ENCODE data around the gene HSP90B1.

HSP90B1 gene

DNA sequence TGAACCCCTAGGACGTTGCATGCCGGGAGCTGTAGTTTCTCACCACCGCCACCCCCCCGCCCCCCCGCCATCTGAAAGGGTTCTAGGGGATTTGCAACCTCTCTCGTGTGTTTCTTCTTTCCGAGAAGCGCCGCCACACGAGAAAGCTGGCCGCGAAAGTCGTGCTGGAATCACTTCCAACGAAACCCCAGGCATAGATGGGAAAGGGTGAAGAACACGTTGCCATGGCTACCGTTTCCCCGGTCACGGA lies 501 bp upstream of the HSP90B1 start:
- DNase-seq (ENCODE audit: low read depth) = no peak

DNA sequence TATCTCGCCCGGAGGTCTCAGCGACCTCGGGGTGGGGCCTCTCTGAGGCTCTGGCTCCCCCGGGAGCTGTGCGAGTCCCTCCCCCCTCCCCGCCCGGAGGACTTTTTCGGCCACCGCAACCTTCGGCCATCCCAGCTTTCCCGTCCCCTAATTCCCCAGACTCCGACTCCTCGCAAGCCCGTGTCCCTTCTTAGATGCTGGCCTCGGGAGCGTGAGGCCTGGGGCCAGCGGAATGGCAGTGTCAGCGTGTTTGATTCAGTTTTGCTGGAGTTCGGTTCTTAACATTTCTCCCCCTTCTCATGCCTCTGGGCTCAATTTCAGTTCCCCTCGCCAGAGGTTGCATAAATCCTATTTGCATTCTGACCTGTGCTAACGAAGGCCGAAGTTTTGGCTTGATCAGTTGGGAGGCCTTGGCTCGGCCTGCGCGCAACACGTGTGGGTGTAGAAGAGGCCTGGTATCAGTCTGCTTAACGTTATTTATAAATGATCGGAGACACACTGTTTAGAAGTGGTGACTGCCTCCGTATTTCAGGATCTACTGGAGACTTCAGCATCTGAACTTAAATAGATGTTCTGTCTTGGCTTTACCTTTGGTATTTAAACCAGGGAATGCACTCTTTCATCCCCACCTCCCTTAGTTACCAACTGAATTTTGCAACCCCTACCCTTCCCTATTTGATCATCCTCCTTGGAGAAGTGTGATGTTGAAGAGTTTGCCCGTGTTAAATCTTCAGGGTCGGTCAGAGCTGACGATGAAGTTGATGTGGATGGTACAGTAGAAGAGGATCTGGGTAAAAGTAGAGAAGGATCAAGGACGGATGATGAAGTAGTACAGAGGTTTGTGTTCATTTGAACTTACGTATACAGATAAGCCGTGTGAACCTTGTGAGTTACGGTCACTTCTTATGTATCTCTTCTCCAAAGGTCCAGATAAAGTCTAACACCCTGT lies 851 bp downstream of the HSP90B1 start:
- no peak for DNase-seq (ENCODE audit: low read depth)

DNA sequence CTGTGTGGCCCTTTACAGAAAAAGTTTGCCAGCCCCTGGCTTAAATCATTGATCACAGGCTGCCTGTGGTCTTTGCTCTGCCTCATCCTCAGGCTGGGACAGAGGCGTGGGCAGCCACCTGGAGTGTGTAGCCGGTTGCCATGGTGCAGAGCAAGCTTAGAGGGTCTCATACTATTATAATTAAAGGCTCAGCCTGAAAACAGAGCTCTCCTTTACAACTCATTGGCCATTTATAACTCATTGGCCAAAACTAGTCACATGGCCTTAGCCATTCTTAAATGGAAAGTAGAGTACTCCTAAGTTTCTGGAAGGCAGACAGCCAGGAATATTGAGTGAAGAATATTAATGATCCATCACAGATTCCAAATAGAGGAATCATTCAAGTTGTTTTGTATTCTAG lies 3.0 kb downstream of the HSP90B1 start:
- no peak for DNase-seq (ENCODE audit: low read depth)

DNA sequence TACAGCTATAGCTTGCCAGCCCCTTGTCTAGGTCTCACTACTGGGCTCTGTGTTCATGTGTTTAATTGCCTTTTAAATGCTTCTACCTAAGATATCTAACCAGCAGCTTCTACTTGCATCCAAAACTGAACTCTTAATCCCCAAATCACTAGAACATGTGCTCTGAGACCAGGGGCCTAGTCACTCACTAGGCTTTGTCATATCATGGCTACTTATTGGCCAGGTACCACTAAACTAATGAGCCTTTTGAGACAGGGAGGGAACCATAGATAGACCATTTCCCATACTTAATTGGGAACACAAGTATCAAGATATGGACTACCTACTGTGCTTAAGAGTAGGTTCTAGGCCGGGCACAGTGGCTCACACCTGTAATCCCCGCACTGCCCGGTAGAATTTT lies 6.5 kb downstream of the HSP90B1 start:
- no peak for DNase-seq (ENCODE audit: low read depth)

DNA sequence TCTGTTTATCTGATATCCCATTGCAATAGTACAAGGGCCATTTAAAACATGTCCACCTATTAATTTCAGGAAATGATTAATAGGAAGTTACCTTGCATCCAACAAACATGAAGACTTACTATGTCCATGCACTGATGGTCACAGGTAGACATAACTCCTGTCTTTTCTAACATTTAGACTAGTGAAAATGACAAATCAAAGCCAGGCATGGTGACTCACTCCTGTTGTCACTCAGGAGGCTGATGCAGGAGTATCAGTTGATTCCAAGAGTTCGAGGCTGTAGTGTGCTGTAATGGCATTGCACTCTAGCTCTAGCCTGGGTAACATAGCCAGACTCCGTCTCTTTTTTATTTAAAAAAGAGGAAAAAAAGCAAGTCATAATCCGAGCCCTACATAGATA lies 14.8 kb downstream of the HSP90B1 start:
- no peak for DNase-seq (ENCODE audit: low read depth)

DNA sequence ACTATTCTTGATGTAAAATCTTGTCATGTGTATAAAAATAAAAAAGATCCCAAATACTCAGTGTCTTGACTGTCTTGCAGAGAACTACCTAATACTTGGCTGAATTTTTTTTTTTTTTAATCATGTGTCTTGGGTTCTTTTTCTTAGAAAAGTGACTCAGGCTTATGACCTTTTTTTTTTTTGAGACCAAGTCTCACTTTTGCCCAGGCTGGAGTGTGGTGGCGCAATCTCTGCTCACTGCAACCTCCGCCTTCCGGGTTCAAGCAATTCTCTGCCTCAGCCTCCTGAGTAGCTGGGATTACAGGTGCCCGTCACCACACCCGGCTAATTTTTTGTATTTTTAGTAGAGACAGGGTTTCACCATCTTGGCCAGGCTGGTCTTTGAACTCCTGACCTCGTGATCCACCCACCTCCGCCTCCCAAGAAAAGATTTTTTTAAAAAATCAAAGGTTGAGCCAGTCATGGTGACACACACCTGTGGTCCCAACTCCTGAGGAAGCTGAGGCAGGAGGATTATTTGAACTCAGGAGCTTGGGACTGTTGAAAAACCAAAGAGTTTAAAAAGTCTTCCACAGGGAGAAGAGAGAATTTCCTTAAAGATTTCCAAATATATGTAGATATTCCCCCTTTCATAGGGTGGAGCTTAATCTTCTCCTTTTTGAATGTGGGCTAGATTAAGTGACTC lies 17.8 kb downstream of the HSP90B1 start:
- DNase-seq (ENCODE audit: low read depth) = no peak

DNA sequence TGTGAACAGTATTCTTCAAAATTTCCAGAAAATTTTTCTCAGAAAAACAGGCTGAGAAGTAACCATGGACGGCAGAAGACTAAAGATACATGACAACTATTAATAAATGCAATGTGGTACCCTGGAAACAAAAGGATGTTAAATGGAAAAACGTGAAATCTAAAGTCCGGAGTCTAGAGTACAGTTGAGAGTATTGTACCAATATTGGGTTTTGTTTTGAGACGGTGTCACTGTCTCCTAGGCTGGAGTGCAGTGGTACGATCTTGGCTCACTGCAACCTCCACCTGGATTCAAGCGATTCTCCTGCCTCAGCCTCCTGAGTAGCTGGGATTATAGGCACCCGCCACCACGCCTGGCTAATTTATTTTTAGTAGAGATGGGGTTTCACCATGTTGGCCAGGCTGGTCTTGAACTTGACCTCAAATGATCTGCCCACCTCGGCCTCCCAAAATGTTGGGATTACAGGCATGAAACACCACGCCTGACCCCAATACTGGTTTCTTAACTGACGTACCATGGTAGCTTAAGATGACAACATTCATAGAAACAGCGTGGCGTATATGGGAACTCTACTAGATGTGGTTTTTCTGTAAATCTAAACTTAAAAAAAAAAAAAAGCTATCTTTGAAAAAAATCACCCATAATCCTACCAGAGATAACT lies 18.7 kb downstream of the HSP90B1 start:
- DNase-seq (ENCODE audit: low read depth) = no peak

DNA sequence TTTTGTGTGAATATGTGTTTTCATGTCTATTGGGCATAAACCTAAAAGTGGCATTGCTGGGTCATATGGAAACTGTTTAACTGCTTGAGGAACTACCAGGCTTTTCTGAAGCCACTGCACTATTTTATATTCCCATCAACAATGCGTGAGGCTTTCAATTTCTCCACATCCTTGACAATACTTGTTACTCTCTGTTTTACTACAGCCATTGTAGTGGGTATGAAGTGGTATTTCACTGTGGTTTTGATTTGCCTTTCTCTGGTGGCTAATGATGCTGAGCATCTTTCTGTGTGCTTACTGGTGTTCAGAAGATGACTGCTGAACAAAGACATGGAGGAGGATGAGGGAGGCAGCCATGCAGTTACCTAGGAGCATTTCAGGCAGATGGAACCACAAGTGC lies 22.3 kb downstream of the HSP90B1 start:
- DNase-seq (ENCODE audit: low read depth) = no peak

DNA sequence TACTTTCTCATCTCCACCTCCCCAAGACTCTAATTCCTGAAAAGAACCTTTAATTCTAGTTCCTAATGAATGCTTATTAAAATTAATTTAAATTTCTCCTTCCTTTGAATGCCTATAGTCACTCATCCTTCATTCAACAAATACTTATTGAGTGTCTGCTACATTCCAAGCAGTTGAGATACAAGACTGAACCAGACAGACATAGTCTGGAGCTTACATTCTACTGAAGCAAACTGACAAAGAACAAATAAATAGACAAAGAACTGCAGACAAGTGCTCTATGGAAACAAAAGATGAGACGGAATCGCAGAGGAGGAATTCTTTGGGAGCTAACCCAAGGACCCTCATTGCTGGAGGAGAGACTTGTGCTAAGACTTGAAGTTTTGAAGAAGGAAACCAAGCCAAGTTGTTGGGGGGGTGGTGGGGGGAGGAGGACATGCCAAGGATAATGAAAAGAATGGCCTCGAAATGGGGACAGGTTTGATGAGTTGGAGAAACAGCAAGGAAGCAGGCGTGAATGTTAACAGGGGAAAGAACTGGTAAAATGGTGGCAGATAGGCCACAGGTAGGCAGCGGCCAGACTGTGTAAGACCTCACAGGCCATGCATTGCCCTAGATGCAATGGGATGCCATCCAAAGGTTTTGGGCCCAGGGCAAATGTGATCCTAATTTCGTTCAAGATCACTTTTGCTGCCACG lies 25.8 kb downstream of the HSP90B1 start:
- DNase-seq (ENCODE audit: low read depth) = no peak

DNA sequence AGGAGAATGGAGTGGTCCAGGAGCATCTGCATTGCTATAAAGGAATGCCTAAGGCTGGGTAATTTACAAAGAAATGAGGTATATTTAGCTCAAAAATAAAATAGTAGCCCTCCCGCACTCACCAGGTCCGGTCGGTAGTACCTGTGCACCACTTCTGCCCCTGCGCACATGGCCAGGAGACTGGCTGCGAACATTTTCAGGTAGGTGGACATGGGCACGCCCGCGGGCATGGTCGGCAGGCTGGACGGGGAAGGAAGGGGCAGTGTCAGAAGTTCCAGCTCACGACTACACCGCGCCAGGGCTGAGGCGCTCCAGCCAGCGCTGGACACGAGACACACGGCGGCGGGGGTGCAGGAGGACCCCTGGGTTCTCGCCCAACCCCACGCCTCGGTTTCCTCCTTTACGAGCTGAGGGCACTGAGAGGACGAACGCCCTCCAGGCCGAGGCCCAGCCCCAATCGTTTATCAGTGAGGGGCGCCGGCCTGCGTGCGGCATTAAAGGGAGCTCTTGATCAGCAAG lies 26.4 kb downstream of the HSP90B1 start:
- no peak for DNase-seq (ENCODE audit: low read depth)

DNA sequence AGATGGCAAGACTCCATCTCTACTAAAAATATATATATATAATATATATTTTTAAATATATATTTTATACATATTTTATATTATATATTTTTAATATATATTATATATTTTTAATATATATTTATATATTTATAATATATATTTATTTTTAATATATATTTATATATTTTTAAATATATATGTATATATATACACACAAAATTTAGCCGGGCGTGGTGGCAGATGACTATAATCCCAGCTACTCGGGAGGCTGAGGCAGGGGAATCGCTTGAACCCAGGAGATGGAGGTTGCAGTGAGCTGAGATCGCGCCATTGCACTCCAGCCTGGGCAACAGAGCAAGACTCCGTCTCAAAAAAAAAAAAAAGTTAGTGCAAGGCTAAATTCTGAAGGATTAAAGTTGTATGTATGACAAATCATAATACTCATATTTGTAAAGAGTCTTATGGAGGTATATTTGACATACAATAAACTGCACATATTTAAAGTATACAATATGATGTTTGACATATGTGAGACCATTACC lies 27.7 kb downstream of the HSP90B1 start:
- DNase-seq (ENCODE audit: low read depth) = no peak

DNA sequence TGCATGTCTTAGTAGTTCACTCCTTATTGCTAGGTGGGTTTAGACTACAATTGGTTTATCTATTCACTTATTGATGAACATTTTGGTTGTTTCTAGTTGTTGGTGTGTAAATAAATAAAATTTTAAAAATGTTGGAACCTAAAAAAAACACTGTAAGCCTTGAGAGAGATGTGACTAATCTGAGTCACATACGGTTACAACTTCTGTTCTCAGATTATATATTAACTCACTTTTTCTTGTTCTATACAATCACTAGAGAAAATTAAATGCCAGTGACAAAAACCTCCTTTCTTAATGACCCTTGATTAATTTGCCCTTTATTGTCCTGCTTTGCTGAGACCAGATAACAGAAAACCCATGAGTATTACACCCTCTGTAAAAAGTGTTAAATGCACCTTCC lies 28.4 kb downstream of the HSP90B1 start:
- no peak for DNase-seq (ENCODE audit: low read depth)

DNA sequence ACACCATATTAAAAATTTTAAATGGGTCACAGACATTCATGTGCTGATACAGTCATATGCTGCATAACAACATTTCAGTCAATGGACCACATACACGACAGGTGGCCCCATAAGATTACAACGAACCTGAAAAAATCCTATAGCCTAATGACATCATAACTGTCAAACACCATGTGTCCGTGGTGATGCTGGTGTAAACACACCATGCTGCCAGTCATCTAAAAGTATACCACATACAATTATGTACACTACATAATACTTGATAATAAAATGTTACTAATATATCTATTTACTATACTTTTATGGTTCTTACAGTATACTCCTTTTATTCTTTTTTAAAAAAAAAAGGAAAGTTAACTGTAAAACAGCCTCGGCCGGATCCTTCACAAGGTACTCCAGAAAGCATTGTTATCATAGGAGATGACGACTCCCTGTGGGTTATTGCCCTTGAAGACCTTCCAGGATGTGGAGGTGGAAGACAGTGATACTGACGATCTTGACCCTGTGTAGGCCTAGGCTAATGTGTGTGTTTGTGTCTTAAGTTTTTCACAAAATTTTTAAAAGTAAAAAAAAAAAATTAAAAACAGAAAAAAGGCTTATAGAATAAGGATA lies 30.5 kb downstream of the HSP90B1 start:
- no peak for DNase-seq (ENCODE audit: low read depth)

DNA sequence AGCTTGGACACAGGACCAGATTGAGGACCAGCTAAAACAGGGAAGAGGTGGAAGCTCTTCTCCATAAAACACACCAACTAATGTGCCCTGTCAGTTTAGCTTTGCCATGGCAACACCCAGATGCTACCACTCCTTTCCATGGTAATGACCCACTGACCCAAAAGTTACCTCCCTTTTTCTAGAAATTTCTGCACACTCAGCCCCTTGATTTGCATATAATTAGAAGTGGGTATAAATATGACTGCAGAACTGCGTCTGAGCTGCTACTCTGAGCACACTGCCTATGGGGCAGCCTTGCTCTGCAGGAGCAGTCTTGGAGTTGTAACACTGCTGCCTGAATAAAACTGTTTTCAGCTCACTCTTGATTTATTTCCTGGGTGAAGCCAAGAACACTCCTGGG lies 32.3 kb downstream of the HSP90B1 start:
- DNase-seq (ENCODE audit: low read depth) = no peak

DNA sequence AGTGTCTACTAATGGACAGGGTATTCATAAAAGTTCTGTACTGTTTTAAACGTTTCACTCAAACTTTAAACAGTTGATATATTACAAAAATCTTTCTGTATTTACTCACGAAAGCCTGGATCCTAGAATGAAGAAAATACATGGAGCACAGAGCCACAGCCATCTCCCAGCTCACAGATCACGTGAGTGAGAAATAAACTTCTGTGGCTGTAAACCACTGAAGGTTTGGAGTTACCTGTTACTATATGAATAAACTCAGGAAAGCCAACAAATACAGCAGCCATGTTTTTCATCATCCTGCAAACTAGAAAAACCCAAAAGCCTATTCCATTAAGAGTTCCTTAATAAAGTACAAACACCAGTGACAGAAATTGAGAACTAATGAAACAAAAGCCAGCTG lies 34.6 kb downstream of the HSP90B1 start:
- DNase-seq (ENCODE audit: low read depth) = no peak

DNA sequence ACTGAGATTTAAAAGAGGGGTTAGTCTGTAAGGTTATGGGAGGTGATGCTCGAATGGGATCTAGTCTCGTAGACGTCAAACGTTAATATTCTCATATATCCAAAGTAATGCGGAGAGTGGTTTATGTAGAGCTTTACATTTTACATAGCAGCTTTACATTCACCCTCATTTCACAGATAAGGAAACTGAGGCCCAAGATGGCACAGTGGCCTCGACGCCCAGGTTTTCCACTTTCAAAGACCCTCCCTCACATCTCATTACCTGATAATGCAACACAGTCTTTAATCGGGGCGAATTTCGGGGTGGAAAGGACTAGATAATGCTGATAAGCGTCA lies 35.0 kb downstream of the HSP90B1 start:
- DNase-seq (ENCODE audit: low read depth) = no peak

DNA sequence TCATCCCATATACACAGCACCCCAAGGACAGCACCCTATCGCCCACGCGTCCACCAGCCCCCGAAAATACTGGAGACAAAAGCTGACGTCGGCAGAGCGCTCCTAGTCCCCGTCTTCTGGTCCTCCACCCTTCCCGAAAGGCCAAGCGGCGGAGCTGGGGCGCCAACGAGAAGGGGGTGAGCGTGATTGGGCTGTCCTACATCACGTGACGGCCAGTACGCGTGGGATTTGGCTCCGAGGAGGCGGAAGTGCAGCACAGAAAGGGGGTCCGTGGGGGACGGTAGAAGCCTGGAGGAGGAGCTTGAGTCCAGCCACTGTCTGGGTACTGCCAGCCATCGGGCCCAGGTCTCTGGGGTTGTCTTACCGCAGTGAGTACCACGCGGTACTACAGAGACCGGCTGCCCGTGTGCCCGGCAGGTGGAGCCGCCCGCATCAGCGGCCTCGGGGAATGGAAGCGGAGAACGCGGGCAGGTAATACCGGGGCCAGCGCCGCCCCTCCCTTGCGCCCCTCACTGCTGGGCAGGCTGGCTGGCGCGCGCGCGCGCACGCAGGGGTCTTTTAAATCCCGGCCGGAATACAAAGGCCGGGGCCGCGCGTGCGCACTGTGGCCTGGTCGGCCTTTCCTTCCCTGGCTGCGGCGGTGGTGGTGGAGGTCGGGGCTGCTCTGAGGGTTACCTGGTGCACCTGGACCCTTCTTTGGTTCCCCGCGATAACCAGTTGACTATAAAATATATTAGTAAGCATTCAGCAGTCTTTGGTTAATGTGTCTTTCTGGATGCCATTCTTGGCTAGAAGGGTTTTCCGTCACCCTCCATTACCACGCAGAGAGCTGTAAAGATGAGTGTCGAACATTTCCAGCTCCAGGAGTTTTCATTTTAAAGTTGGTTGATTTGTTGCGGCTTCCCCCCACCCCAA lies 35.6 kb downstream of the HSP90B1 start, which contains the start of gene TDG:
Gene TDG (plus strand): TSS at position 283 of the 915 bp plus-strand sequence. CDS start 166 bp downstream, at position 449.
- DNase-seq (ENCODE audit: low read depth) = peak; percentile 94

DNA sequence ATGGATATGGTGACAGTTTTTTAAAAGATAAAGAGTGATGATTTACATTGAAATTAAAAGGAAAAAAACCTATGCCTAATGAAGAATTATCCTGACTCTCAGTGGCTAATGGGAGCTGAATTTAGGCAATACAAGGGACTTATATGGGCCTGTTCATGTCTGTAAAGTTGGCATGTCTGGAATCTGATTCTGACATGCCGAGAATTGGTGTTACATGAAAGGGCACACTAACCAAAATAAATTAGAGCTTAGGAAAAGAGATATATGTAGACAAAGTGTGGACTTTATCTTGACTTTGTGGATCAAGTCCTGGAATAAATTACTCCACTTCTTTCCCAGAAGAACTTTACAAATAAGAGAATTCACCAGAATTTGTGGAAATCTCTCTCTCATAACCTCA lies 36.5 kb downstream of the HSP90B1 start:
- DNase-seq (ENCODE audit: low read depth) = no peak

DNA sequence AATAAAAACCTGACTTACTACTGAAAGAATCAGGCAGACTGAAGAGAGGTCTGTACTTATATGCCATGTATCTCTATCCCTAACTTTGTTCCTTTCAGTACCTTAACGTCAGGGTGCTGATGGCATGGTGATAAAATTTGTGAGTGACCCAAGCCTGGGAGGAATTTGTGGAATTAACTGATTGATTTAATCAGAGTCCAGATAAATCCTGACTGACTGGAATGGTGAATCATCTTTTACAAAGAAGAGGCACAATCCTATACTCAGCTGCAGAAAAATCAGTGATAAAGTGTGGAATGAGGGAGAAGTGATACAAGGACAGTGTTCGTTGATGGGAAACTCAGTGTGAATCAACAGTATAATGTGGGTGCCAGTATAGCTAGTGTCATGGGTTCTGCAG lies 39.2 kb downstream of the HSP90B1 start:
- DNase-seq (ENCODE audit: low read depth) = no peak

DNA sequence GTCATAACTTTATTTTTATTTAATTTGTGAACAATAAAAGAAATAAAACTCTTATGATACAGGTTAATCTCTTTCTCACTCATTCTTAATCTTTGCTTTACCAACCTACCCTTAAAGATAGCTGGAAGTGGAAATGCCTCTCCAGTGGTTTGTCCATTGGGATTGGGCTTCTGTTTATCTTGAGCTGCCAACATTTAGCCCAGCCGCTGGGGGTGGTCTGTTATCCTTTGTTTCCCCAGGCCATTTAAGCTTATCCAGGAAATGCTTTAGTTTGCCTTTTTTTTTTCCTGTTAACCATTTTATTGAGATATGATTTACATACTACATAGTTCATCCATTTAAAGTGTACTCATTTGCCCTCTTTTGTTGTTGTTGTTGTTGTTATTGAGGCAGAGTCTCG lies 43.7 kb downstream of the HSP90B1 start:
- DNase-seq (ENCODE audit: low read depth) = no peak

DNA sequence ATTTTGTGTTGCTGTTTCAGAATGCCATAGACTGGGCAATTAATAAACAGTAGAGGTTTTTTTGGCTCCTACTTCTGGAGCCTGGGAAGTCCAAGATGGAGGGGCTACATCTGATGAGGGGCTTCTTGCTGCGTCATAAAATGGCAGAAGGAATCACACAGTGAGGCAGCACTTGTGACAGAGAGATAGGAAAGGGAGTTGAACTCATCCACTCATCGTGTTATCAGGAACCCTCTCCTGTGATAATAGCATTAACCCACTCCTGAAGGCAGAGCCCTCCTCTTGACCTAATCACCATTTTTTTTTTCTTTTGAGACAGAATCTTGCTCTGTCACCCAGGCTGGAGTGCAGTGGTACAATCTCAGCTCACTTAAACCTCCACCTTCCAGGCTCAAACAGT lies 45.2 kb downstream of the HSP90B1 start:
- no peak for DNase-seq (ENCODE audit: low read depth)

All from stimulated activated CD8-positive, alpha-beta memory T cell treated with anti-CD3 and anti-CD28 coated beads, Interleukin-7, amount 100 ng/mL, for 24 hours (primary cell).